HEK293 (cell line): Measurements from ENCODE around the gene CNMD.

Experiments used
- CTCF ChIA-PET: fragments of 350-600 bp; formaldehyde crosslinking; extraction: SDS; loops from one replicate; lab custom pipeline; 2021; ENCODE audit warnings: antibody characterized with exemption; lab: Yijun Ruan, JAX
- POLR2A ChIA-PET: fragments of 300-600 bp; formaldehyde crosslinking; extraction: SDS; loops from one replicate; lab custom pipeline; 2020; ENCODE audit warnings: antibody characterized with exemption, inconsistent platforms; lab: Yijun Ruan, JAX
- H3K27ac ChIP-seq: fragments of 200-500 bp; sonication (Bioruptor generic); 2 replicates; pipeline ENCODE4 v1.5.1; 2014; ENCODE audit warnings: low read depth, low read length, control low read depth, inconsistent platforms; ENCODE audit errors: extremely low read depth
- H3K36me3 ChIP-seq, 2 experiments: fragments of 200-500 bp in 1 of 2; sonication (Bioruptor generic) in 1 of 2; 1 replicate in 1 of 2; 2 replicates in 1 of 2; pipeline ENCODE4 v1.5.1; 2014 to 2017; ENCODE audit warnings: inconsistent platforms in 2 of 2, low read length in 2 of 2; ENCODE audit not compliant: control insufficient read depth in 2 of 2, insufficient read depth in 1 of 2
- H3K4me1 ChIP-seq: fragments of 200-500 bp; sonication (Bioruptor generic); 2 replicates; pipeline ENCODE4 v1.5.1; 2014; ENCODE audit warnings: mild to moderate bottlenecking, low read length, inconsistent platforms; ENCODE audit not compliant: control insufficient read depth, insufficient read depth
- H3K4me3 ChIP-seq: 2 replicates; pipeline ENCODE4 v1.5.1; 2011; ENCODE audit warnings: low read depth, mild to moderate bottlenecking, control low read depth, low read length, moderate library complexity
- H3K9me3 ChIP-seq: fragments of 200-500 bp; sonication (Bioruptor generic); 2 replicates; pipeline ENCODE4 v1.5.1; 2014; ENCODE audit warnings: low read depth, low read length, inconsistent platforms; ENCODE audit not compliant: control insufficient read depth, insufficient read depth
- FEZF1 ChIP-seq: fragments of 450-650 bp; formaldehyde crosslinking; IDR thresholded peaks from 2 replicates; pipeline ENCODE4 v1.5.1; 2016; ENCODE audit warnings: missing biosample characterization, missing genetic modification characterization
- INSM2 ChIP-seq: fragments of 450-650 bp; formaldehyde crosslinking; IDR thresholded peaks from 2 replicates; pipeline ENCODE4 v1.5.1; 2016; ENCODE audit warnings: missing biosample characterization, missing genetic modification characterization
- PRDM6 ChIP-seq: fragments of 450-650 bp; formaldehyde crosslinking; IDR thresholded peaks from 2 replicates; pipeline ENCODE4 v1.5.1; 2017; ENCODE audit warnings: missing biosample characterization, missing genetic modification characterization
- REST ChIP-seq: fragments of 450-650 bp; formaldehyde crosslinking; IDR thresholded peaks from 2 replicates; pipeline ENCODE4 v1.5.1; 2016; ENCODE audit warnings: missing biosample characterization, missing genetic modification characterization
- SCRT2 ChIP-seq: fragments of 450-650 bp; formaldehyde crosslinking; IDR thresholded peaks from 2 replicates; pipeline ENCODE4 v1.5.1; 2016; ENCODE audit warnings: missing biosample characterization, missing genetic modification characterization
- TCF7L2 ChIP-seq: IDR thresholded peaks from 2 replicates; pipeline ENCODE4 v1.6.1; 2011; ENCODE audit warnings: low read depth, mild to moderate bottlenecking, inconsistent platforms, low read length, moderate library complexity, borderline replicate concordance
- ZBTB17 ChIP-seq: fragments of 450-650 bp; formaldehyde crosslinking; IDR thresholded peaks from 2 replicates; pipeline ENCODE4 v1.5.1; 2016; ENCODE audit warnings: missing biosample characterization, missing genetic modification characterization
- ZNF112 ChIP-seq: fragments of 450-650 bp; formaldehyde crosslinking; IDR thresholded peaks from 2 replicates; pipeline ENCODE4 v1.5.0; 2017; ENCODE audit warnings: missing biosample characterization, missing genetic modification characterization
- ZNF266 ChIP-seq: fragments of 450-650 bp; formaldehyde crosslinking; IDR thresholded peaks from 2 replicates; pipeline ENCODE4 v1.5.1; 2016; ENCODE audit warnings: missing biosample characterization, missing genetic modification characterization, low read depth
- ZNF394 ChIP-seq: fragments of 450-650 bp; formaldehyde crosslinking; IDR thresholded peaks from 2 replicates; pipeline ENCODE4 v1.5.1; 2016; ENCODE audit warnings: missing biosample characterization, missing genetic modification characterization, mild to moderate bottlenecking, moderate library complexity, borderline replicate concordance
- ZNF510 ChIP-seq: fragments of 450-650 bp; formaldehyde crosslinking; IDR thresholded peaks from 2 replicates; pipeline ENCODE4 v1.5.1; 2018; ENCODE audit warnings: mild to moderate bottlenecking, missing genetic modification characterization, missing biosample characterization; ENCODE audit not compliant: insufficient replicate concordance
- ZNF629 ChIP-seq: fragments of 450-650 bp; formaldehyde crosslinking; IDR thresholded peaks from 2 replicates; pipeline ENCODE4 v1.5.1; 2017; ENCODE audit warnings: missing biosample characterization, missing genetic modification characterization
- ZNF785 ChIP-seq: fragments of 450-650 bp; formaldehyde crosslinking; IDR thresholded peaks from 2 replicates; pipeline ENCODE4 v1.5.1; 2016; ENCODE audit warnings: missing biosample characterization, missing genetic modification characterization
- ZSCAN23 ChIP-seq: fragments of 450-650 bp; formaldehyde crosslinking; IDR thresholded peaks from 2 replicates; pipeline ENCODE4 v1.5.1; 2016; ENCODE audit warnings: missing biosample characterization, missing genetic modification characterization
- TF ChIP-seq, protein P1 (sequence below): fragments of 450-650 bp; formaldehyde crosslinking; IDR thresholded peaks from 2 replicates; pipeline ENCODE4 v1.5.1; 2016; ENCODE audit warnings: missing biosample characterization, missing genetic modification characterization

Gene CNMD

GRCh38 chr13:52783943-52784342 lies 44.3 kb upstream of the CNMD start:
- H3K4me1 ChIP-seq, result no peaks in the 10 kb centered on the region; the same call in 1 of the 2 replicates
- no peaks in the 10 kb centered on the region for H3K36me3 ChIP-seq
- H3K9me3 ChIP-seq, result no peaks in the 10 kb centered on the region
- no peak overlapping the region for H3K27ac ChIP-seq
- H3K4me3 ChIP-seq, result no peak overlapping the region
- TF ChIP-seq ZNF112, result no peak
- no peak for TF ChIP-seq ZSCAN23 (tag by site-specific recombination)
- no peak for TF ChIP-seq ZNF785 (tag by site-specific recombination)
- no peak for TF ChIP-seq ZNF394 (tag by site-specific recombination)
- ChIA-PET POLR2A (no interaction called here), CTCF (no interaction called here)

- ChIA-PET CTCF (interaction anchor here (0.5 to 0.8 kb wide), 2 partner anchors 204 to 369 kb away, joined by 3 read pairs; no protein-coding TSS in a partner anchor), POLR2A (no interaction called here)
- TF ChIP-seq REST (no peak), SCRT2 (tag by site-specific recombination) (no peak), PRDM6 (no peak), ZNF629 (no peak), ZNF266 (no peak), ZNF510 (tag by site-specific recombination) (no peak), FEZF1 (tag by site-specific recombination) (no peak), ZBTB17 (no peak), INSM2 (no peak), ZSCAN23 (tag by site-specific recombination) (no peak), TCF7L2 (no peak)
- TF ChIP-seq, protein P1, sequence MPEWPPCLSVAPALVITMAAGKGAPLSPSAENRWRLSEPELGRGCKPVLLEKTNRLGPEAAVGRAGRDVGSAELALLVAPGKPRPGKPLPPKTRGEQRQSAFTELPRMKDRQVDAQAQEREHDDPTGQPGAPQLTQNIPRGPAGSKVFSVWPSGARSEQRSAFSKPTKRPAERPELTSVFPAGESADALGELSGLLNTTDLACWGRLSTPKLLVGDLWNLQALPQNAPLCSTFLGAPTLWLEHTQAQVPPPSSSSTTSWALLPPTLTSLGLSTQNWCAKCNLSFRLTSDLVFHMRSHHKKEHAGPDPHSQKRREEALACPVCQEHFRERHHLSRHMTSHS (tag by site-specific recombination), result no peak
- Histone ChIP-seq H3K4me1 (no peaks in the 10 kb centered on the region; the same call in 1 of the 2 replicates), H3K27ac (no peak overlapping the region), H3K4me3 (no peak overlapping the region), H3K36me3 (no peaks in the 10 kb centered on the region), H3K9me3 (no peaks in the 10 kb centered on the region)
Measured at GRCh38 chr13:52782471-52783448, 43.1 kb upstream of the CNMD start.
